Transverse colon (tissue), 4 donors: ENCODE results near the gene ERC2.

Source experiments
- EP300 ChIP-seq: sonication (generic); formaldehyde crosslinking; IDR thresholded peaks from one replicate; pipeline ENCODE4 v1.6.1; 2017; ENCODE audit warnings: antibody characterized with exemption, low read depth
- POLR2A ChIP-seq: fragments of 450-650 bp; IDR thresholded peaks from one replicate; pipeline ENCODE4 v1.6.1; 2016; ENCODE audit warnings: antibody characterized with exemption, mild to moderate bottlenecking, moderate library complexity
- POLR2AphosphoS5 ChIP-seq, 3 donors: sonication (generic); formaldehyde crosslinking; IDR thresholded peaks; one replicate each; pipeline ENCODE4 v1.6.1; 2016; ENCODE audit warnings: antibody characterized with exemption in 3 of 3
- TF ChIP-seq, protein P1 (sequence below), 5 experiments: fragments of 200-600 bp in 3 of 5; fragments of 450-650 bp in 2 of 5; sonication (generic) in 3 of 5; IDR thresholded peaks; 1 replicate in 2 of 5; 2 replicates in 3 of 5; pipeline ENCODE4 v1.5.1; 2016 to 2017; ENCODE audit warnings: antibody characterized with exemption in 5 of 5, inconsistent platforms in 3 of 5, mild to moderate bottlenecking in 2 of 5, moderate library complexity in 1 of 5

DNA sequence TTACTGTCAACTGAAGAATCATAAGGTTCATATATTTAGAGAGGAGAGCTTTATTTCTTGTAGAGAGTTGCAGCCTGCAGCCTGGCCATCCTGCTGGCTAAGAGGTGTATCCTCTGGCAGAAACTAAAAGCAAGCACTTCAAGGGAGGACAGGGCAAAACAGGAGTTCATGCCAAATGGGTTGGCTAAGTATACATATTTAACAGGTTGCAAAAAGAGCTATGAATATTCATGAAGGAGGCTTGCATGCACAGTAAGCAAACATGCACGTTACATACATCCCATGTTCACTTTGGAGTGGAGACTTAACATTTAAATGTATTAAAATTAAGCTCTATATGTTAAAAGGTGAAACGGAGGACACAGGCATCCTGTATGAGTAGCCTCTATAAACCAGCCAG lies 354.4 kb downstream of the ERC2 start:
- TF ChIP-seq, protein P1, sequence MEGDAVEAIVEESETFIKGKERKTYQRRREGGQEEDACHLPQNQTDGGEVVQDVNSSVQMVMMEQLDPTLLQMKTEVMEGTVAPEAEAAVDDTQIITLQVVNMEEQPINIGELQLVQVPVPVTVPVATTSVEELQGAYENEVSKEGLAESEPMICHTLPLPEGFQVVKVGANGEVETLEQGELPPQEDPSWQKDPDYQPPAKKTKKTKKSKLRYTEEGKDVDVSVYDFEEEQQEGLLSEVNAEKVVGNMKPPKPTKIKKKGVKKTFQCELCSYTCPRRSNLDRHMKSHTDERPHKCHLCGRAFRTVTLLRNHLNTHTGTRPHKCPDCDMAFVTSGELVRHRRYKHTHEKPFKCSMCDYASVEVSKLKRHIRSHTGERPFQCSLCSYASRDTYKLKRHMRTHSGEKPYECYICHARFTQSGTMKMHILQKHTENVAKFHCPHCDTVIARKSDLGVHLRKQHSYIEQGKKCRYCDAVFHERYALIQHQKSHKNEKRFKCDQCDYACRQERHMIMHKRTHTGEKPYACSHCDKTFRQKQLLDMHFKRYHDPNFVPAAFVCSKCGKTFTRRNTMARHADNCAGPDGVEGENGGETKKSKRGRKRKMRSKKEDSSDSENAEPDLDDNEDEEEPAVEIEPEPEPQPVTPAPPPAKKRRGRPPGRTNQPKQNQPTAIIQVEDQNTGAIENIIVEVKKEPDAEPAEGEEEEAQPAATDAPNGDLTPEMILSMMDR (IDR thresholded peaks at IDR 0.05) = no peak
- TF ChIP-seq EP300 (no peak), POLR2AphosphoS5 (IDR thresholded peaks at IDR 0.05) (no peak), POLR2A (no peak)
